Measurements from ENCODE around the gene A3GALT2. TPM values are rescaled to one million over a fixed set of nuclear protein-coding genes. Genes with fewer than 3 reads are reported as not detected.

The A3GALT2 gene
- total RNA-seq, 1 experiment from 2014 or later, result not detected

- Histone ChIP-seq H4K5ac (ENCODE audit: insufficient read length, low read depth, low read length) (no peak overlapping the region), H3T11ph (ENCODE audit: low read length) (no peak overlapping the region), H2BK5ac (ENCODE audit: insufficient read length, low read length) (no peak overlapping the region), H3K9me3 (ENCODE audit: control insufficient read depth, low read depth, low read length) (no peaks in the 10 kb centered on the region), H3K79me1 (ENCODE audit: insufficient read depth, low read depth, low read length, poor library complexity, severe bottlenecking) (no peaks in the 10 kb centered on the region), H3K23me2 (ENCODE audit: insufficient read length, low read depth, low read length, poor library complexity, severe bottlenecking) (no peaks in the 10 kb centered on the region), H4K91ac (ENCODE audit: insufficient read length, low read depth, low read length) (no peak overlapping the region), H3K27me3 (ENCODE audit: insufficient read depth, low read length) (no peaks in the 10 kb centered on the region; the same call in 1 of the 2 replicates), H3K18ac (ENCODE audit: insufficient read length, low read depth, low read length) (no peak overlapping the region), H2BK15ac (ENCODE audit: low read depth, low read length) (no peak overlapping the region), H3K4me1 (ENCODE audit: insufficient read depth, low read length) (peaks cover 18% of the 10 kb centered on the region; the same call in 1 of the 2 replicates), H4K20me1 (ENCODE audit: control insufficient read depth, insufficient read depth, insufficient read length) (no peaks in the 10 kb centered on the region), H3K79me2 (ENCODE audit: insufficient read depth, low read length) (no peaks in the 10 kb centered on the region), H2BK12ac (ENCODE audit: insufficient read length, low read depth, low read length) (no peak overlapping the region), H3K14ac (ENCODE audit: insufficient read depth, low read length) (no peak overlapping the region), H3K4me2 (ENCODE audit: insufficient read depth, insufficient read length, low read length) (no peak overlapping the region), H3K4ac (ENCODE audit: low read depth, low read length) (no peak overlapping the region), H3K23ac (ENCODE audit: insufficient read length, low read depth, low read length) (no peak overlapping the region), H3K27ac (ENCODE audit: insufficient read length, low read depth, low read length) (no peak overlapping the region), H2BK20ac (ENCODE audit: low read depth, low read length, poor library complexity, severe bottlenecking) (no peak overlapping the region), H3K56ac (ENCODE audit: insufficient read length, low read depth, low read length) (no peak overlapping the region), H2AFZ (ENCODE audit: low read length) (no peak overlapping the region), H2BK120ac (ENCODE audit: low read depth, low read length, poor library complexity, severe bottlenecking) (no peak overlapping the region), H2AK5ac (ENCODE audit: insufficient read length, low read length) (no peak overlapping the region), H4K8ac (replicated peaks; ENCODE audit: insufficient read length, low read depth, low read length) (no peak overlapping the region), H3K9ac (ENCODE audit: extremely low read depth, insufficient read length, low read length) (no peak overlapping the region)
- Mint-ChIP-seq H3K9me3 (no peaks in the 10 kb centered on the region; a peak in 1 of 5 replicates), H3K36me3 (ENCODE audit: insufficient read depth in 1 of 3, low read depth in 3 of 3) (peaks cover 0 to 5% (median 0%) of the 10 kb centered on the region in 3 experiments; a peak in 3 of 7 replicates), H3K27me3 (ENCODE audit: low read depth) (peaks cover 51% of the 10 kb centered on the region), H3K4me3 (peak overlapping the region in 1 of 2 experiments; percentile 37; a peak in 3 of 5 replicates), H3K27ac (no peak overlapping the region), H3K4me1 (peaks cover 43 to 55% of the 10 kb centered on the region in 2 experiments)
- no peak for TF ChIP-seq CTCF (conservative IDR thresholded peaks at IDR 0.05)
- no peak for DNase-seq
- WGBS (ENCODE audit: extremely low coverage, insufficient read length, low lambda C conversion rate), result no CpG with 5 or more reads among the region's 11 CpGs
Observed at GRCh38 chr1:33361532-33362235, 40.8 kb upstream of the A3GALT2 start.

All from H9 (cell line).